Activated naive CD4-positive, alpha-beta T cell treated with anti-CD3 and anti-CD28 coated beads for 36 hours (primary cell): ENCODE measurements around the gene C16orf54. TPM values are rescaled to one million over a fixed set of nuclear protein-coding genes. Genes with fewer than 3 reads are reported as not detected.

Source experiments
- total RNA-seq, 2 experiments: library from RNA; stranded (reverse); gene quantifications; one replicate each; pipeline ENCODE4 v1.2.3, GENCODE V29; 2021

The C16orf54 gene
- total RNA-seq, 2 experiments from 2014 or later = 11.4 to 12.1 TPM

Other genes with a start within 250 kb of the C16orf54 start
- 10 to 100 TPM; 42.1 to 47.3 TPM for gene NPIPB12, start 239.6 kb downstream of the C16orf54 start, total RNA-seq
- gene SPN, start 82.7 kb downstream of the C16orf54 start, total RNA-seq = 10 to 100 TPM; 51.9 to 53.2 TPM
- gene QPRT, start 66.8 kb downstream of the C16orf54 start, total RNA-seq = 1 to 10 TPM; 8.3 to 9.2 TPM
- gene ZG16, start 32.3 kb upstream of the C16orf54 start, total RNA-seq = not detected
- gene KIF22, start 44.8 kb upstream of the C16orf54 start, total RNA-seq = 100 to 1,000 TPM; 201 to 209 TPM
- 100 to 1,000 TPM; 290 to 330 TPM for gene MAZ, start 60.5 kb upstream of the C16orf54 start, total RNA-seq
- gene PRRT2, start 66.2 kb upstream of the C16orf54 start, total RNA-seq = under 1 TPM; 0.83 to 0.94 TPM
- 10 to 100 TPM; 16.9 to 19.3 TPM for gene PAGR1, start 70.2 kb upstream of the C16orf54 start, total RNA-seq
- gene MVP, start 74.5 kb upstream of the C16orf54 start, total RNA-seq = 10 to 100 TPM; 84.1 to 86.9 TPM
- 10 to 100 TPM; 29.0 to 31.0 TPM for gene CDIPT, start 117.2 kb upstream of the C16orf54 start, total RNA-seq
- under 1 TPM; 0.30 to 0.31 TPM for gene SEZ6L2, start 153.6 kb upstream of the C16orf54 start, total RNA-seq
- gene ASPHD1, start 154.5 kb upstream of the C16orf54 start, total RNA-seq = 1 to 10 TPM; 1.3 to 1.7 TPM
- gene KCTD13, start 180.2 kb upstream of the C16orf54 start, total RNA-seq = 10 to 100 TPM; 25.8 to 29.4 TPM
- gene TMEM219, start 216.1 kb upstream of the C16orf54 start, total RNA-seq = 10 to 100 TPM; 31.9 to 35.5 TPM
- gene TAOK2, start 227.9 kb upstream of the C16orf54 start, total RNA-seq = 10 to 100 TPM; 20.9 to 21.6 TPM
- 10 to 100 TPM; 40.8 to 43.9 TPM for gene HIRIP3, start 249.6 kb upstream of the C16orf54 start, total RNA-seq